Common myeloid progenitor, CD34-positive (primary cell): ENCODE results near the gene DMRTC2.

Experiments
- CTCF ChIA-PET: fragments of 350-600 bp; sonication (Branson Sonifier 250); formaldehyde crosslinking; loops from one replicate; lab custom pipeline; 2021; ENCODE audit warnings: antibody characterized with exemption; lab: Charles Lee
- POLR2A ChIA-PET: fragments of 350-600 bp; sonication (Branson Sonifier 250); formaldehyde crosslinking; loops from one replicate; lab custom pipeline; 2021; ENCODE audit warnings: antibody characterized with exemption; lab: Charles Lee
- DNase-seq, 3 donors: peaks; one replicate each; pipeline versions ENCODE4 v3.0.0 to v3.0.0-alpha.2; 2013
- H3K27ac ChIP-seq, 2 experiments: 1 replicate in 1 of 2; 2 replicates in 1 of 2; pipeline ENCODE4 v1.7.0; 2013; ENCODE audit warnings: inconsistent platforms in 2 of 2, low read length in 2 of 2, mild to moderate bottlenecking in 2 of 2, low read depth in 1 of 2, moderate library complexity in 1 of 2; ENCODE audit not compliant: severe bottlenecking in 2 of 2, insufficient read depth in 1 of 2, poor library complexity in 1 of 2
- H3K27me3 ChIP-seq, 5 experiments: replicated peaks in 2 of 5; 1 replicate in 3 of 5; 2 replicates in 2 of 5; pipeline versions ENCODE4 v1.6.1 to v1.7.0; 2013; ENCODE audit warnings: low read length in 4 of 5, mild to moderate bottlenecking in 2 of 5, moderate library complexity in 2 of 5, inconsistent platforms in 1 of 5; ENCODE audit not compliant: insufficient read depth in 5 of 5, control insufficient read depth in 4 of 5
- H3K36me3 ChIP-seq, 4 experiments: 1 replicate in 2 of 4; 2 replicates in 2 of 4; pipeline versions ENCODE4 v1.6.1 to v1.7.0; 2013; ENCODE audit warnings: low read length in 3 of 4, control low read depth in 1 of 4, mild to moderate bottlenecking in 1 of 4; ENCODE audit not compliant: control insufficient read depth in 4 of 4, insufficient read depth in 4 of 4
- H3K4me1 ChIP-seq, 4 experiments: 1 replicate in 3 of 4; 2 replicates in 1 of 4; pipeline versions ENCODE4 v1.6.1 to v1.7.1; 2013; ENCODE audit warnings: low read length in 3 of 4, mild to moderate bottlenecking in 3 of 4, control low read depth in 1 of 4, inconsistent platforms in 1 of 4, moderate library complexity in 1 of 4; ENCODE audit not compliant: control insufficient read depth in 4 of 4, insufficient read depth in 4 of 4; ENCODE audit errors: control extremely low read depth in 1 of 4
- H3K4me3 ChIP-seq, 7 experiments: 1 replicate in 4 of 7; 2 replicates in 3 of 7; pipeline versions ENCODE4 v1.5.1 to v1.7.0; 2013; ENCODE audit warnings: mild to moderate bottlenecking in 7 of 7, low read length in 6 of 7, moderate library complexity in 6 of 7, inconsistent platforms in 2 of 7, low read depth in 2 of 7, control low read depth in 1 of 7; ENCODE audit not compliant: insufficient read depth in 4 of 7, control insufficient read depth in 1 of 7; ENCODE audit errors: extremely low read depth in 1 of 7
- H3K9me3 ChIP-seq, 5 experiments: 1 replicate in 4 of 5; 2 replicates in 1 of 5; pipeline versions ENCODE4 v1.6.1 to v1.7.1; 2013; ENCODE audit warnings: low read length in 4 of 5, mild to moderate bottlenecking in 2 of 5, inconsistent platforms in 1 of 5, low read depth in 1 of 5, moderate library complexity in 1 of 5; ENCODE audit not compliant: control insufficient read depth in 4 of 5, insufficient read depth in 2 of 5; ENCODE audit errors: control extremely low read depth in 1 of 5
- WGBS: methylation state at CpG from one replicate; pipeline ENCODE4 v1.1.5; 2013; ENCODE audit not compliant: insufficient coverage; 5-methylcytosine and 5-hydroxymethylcytosine counted together

Gene DMRTC2

GRCh38 chr19:41813911-41814310 is 30.9 kb upstream of the DMRTC2 start:
- no peaks in the 10 kb centered on the region for H3K9me3 ChIP-seq
- no peak for DNase-seq
- peaks cover 5 to 46% (median 33%) of the 10 kb centered on the region in 4 experiments for H3K4me1 ChIP-seq
- H3K36me3 ChIP-seq, result no peaks in the 10 kb centered on the region
- no peak overlapping the region for H3K27ac ChIP-seq
- ChIA-PET POLR2A (no interaction called here), CTCF (interaction anchor here (1.0 to 5.5 kb wide), 4 partner anchors 20 to 60 kb away, joined by 3 to 84 read pairs (median 4); partner anchors contain the start of gene CEACAM3)
- H3K27me3 ChIP-seq, result no peaks in the 10 kb centered on the region
- no peak overlapping the region for H3K4me3 ChIP-seq
- WGBS, result 100% methylated on average over 4 of the region's 4 CpGs

GRCh38 chr19:41815301-41815700 is 29.5 kb upstream of the DMRTC2 start:
- no peak for DNase-seq
- Histone ChIP-seq H3K36me3 (no peaks in the 10 kb centered on the region), H3K4me1 (peaks cover 5 to 34% (median 20%) of the 10 kb centered on the region in 4 experiments), H3K9me3 (no peaks in the 10 kb centered on the region), H3K27ac (no peak overlapping the region), H3K27me3 (no peaks in the 10 kb centered on the region), H3K4me3 (no peak overlapping the region)
- CTCF ChIA-PET, result interaction anchor here (1.5 to 13.0 kb wide), 3 partner anchors 14 to 28 kb away, joined by 4 to 250 read pairs (median 5); partner anchors contain the start of gene CEACAM3
- POLR2A ChIA-PET, result interaction anchor here (0.6 kb wide), 1 partner anchor 22 kb away, joined by 3 read pairs; no protein-coding TSS in a partner anchor
- no CpG with 5 or more reads among the region's 4 CpGs for WGBS

DNA sequence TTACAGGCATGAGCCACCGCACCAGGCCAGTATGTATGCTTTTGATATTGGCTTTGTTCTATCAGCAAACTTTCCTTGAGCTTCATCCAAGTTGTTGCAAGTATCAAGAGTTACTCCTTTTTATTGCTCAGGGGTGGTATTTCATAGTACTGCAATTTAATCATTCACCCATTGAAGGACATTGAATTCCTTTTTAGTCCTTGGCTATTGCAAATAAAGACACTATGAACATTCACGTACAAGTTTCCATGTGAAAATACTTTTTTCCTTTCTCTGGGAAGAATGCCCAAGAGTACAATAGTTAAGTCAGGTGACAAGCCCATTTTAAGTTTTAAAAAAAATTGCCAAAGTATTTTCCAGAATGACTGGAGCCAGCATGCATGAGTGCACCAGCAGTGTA is 28.1 kb upstream of the DMRTC2 start:
- WGBS, result 100% methylated on average over 1 of the region's 2 CpGs
- DNase-seq, result no peak
- Histone ChIP-seq H3K27ac (no peak overlapping the region), H3K27me3 (no peaks in the 10 kb centered on the region), H3K4me3 (no peak overlapping the region), H3K4me1 (peaks cover 0 to 19% (median 7%) of the 10 kb centered on the region in 4 experiments), H3K36me3 (no peaks in the 10 kb centered on the region), H3K9me3 (no peaks in the 10 kb centered on the region)
- CTCF ChIA-PET, result interaction anchor here (1.0 to 13.0 kb wide), 3 partner anchors 12 to 31 kb away, joined by 3 to 250 read pairs (median 4); partner anchors contain the start of gene CEACAM3
- POLR2A ChIA-PET, result interaction anchor here (0.6 kb wide), 1 partner anchor 42 kb away, joined by 3 read pairs; no protein-coding TSS in a partner anchor

DNA sequence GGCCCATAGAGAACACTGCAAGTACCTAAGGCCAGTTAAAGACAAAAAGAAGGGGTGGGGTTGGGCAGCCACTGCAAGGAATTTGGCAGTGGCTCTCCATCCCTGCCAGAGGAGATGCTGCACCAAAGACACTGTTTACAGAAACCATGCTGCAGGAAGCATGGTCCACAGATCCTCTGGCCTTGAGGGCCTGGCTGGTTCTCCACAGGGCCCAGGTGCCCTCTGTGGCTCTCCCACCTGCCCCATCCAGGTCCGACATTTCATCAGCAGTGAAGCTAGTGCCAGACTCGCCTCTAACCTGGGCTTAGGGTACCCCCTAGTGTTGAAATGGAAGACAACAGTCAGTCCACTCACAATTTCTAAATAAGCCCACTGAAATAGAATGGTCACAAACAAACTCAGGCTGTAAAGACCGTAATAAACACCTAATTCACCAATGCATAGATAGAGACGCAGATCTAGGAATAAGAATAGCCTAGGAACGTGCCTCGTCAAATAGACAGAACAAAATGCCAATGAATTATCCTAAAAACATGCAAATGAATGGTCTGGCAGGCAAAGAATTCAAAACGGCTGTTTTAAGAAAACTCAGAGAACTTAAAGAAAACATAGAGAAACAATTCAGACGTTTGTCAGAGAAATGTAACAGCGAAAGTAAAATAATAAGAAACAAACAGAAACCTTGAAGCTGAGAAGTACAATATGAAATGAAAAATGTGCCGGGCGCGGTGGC is 23.7 kb upstream of the DMRTC2 start:
- ChIA-PET POLR2A (interaction anchor here (0.9 to 1.0 kb wide), 2 partner anchors 11 to 28 kb away, joined by 5 read pairs; no protein-coding TSS in a partner anchor), CTCF (interaction anchor here (0.6 to 13.0 kb wide), 21 partner anchors 9 to 1702 kb away, joined by 3 to 250 read pairs (median 4); partner anchors contain the start of gene CEACAM3)
- Histone ChIP-seq H3K4me3 (no peak overlapping the region), H3K9me3 (no peaks in the 10 kb centered on the region), H3K27ac (no peak overlapping the region), H3K4me1 (peaks cover 0 to 2% (median 0%) of the 10 kb centered on the region in 4 experiments), H3K36me3 (no peaks in the 10 kb centered on the region), H3K27me3 (no peaks in the 10 kb centered on the region)
- DNase-seq, result peak; percentile 67 to 84 (median 76)
- 94% methylated on average over 2 of the region's 12 CpGs for WGBS

- Histone ChIP-seq H3K9me3 (no peaks in the 10 kb centered on the region), H3K27me3 (peaks cover 0 to 11% (median 0%) of the 10 kb centered on the region in 5 experiments), H3K4me3 (no peak overlapping the region), H3K4me1 (no peaks in the 10 kb centered on the region), H3K36me3 (no peaks in the 10 kb centered on the region), H3K27ac (no peak overlapping the region)
- DNase-seq, result no peak
- ChIA-PET CTCF (interaction anchor here (0.6 to 1.6 kb wide), 6 partner anchors 15 to 52 kb away, joined by 3 to 4 read pairs (median 3); partner anchors contain the start of gene CEACAM3), POLR2A (no interaction called here)
- 83% methylated on average over 8 of the region's 13 CpGs for WGBS
These were observed 6.7 kb upstream of the DMRTC2 start for GRCh38 chr19:41837981-41838708.

DNA sequence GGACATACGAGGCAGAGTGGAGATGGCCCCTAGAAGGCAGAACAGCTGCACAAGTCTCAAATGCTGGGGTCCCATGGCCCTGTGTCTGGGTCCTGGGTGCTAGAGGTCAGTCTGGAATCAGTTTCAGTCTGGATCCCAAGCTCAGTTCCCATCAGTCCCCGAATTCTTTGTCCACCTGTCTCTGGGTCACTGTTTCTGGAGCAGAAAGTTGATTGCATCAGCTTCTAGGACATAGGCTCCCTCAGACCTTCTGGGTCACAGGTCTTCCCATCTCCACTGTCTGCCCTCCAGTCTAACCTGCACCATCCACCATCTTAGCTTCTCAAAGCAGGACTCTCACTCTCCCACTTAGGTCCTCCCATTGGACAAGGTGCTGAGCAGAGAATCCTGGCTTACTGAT is 5.6 kb upstream of the DMRTC2 start:
- Histone ChIP-seq H3K27ac (no peak overlapping the region), H3K36me3 (no peaks in the 10 kb centered on the region), H3K9me3 (no peaks in the 10 kb centered on the region), H3K27me3 (peaks cover 0 to 11% (median 0%) of the 10 kb centered on the region in 5 experiments), H3K4me3 (no peak overlapping the region), H3K4me1 (peaks cover 0 to 5% (median 0%) of the 10 kb centered on the region in 4 experiments)
- ChIA-PET POLR2A (no interaction called here), CTCF (interaction anchor here (1.0 to 1.8 kb wide), 6 partner anchors 14 to 53 kb away, joined by 3 to 5 read pairs (median 3); no protein-coding TSS in a partner anchor)
- 89% methylated on average over 1 of the region's 2 CpGs for WGBS
- DNase-seq, result no peak
